CD14-positive monocyte (primary cell): ENCODE results near the gene AP4E1. TPM values are rescaled to one million over a fixed set of nuclear protein-coding genes. Genes with fewer than 3 reads are reported as not detected.

Source experiments
- DNase-seq, 3 donors: peaks; one replicate each; pipeline ENCODE4 v3.0.0-alpha.2; 2011 to 2022
- H2AFZ ChIP-seq: 2 replicates; pipeline ENCODE4 v1.6.0; 2012; ENCODE audit warnings: mild to moderate bottlenecking, low read depth, low read length, inconsistent platforms; ENCODE audit not compliant: insufficient read depth, poor library complexity, severe bottlenecking
- H3K27ac ChIP-seq, 2 donors: 1 replicate in 1 of 2; 2 replicates in 1 of 2; pipeline ENCODE4 v1.5.1; 2012 to 2013; ENCODE audit warnings: low read length in 2 of 2, control low read depth in 1 of 2, inconsistent platforms in 1 of 2, low read depth in 1 of 2, mild to moderate bottlenecking in 1 of 2
- H3K27me3 ChIP-seq, 2 donors: one replicate each; pipeline versions ENCODE4 v1.6.0 to v1.6.1; 2011 to 2013; ENCODE audit warnings: low read length in 2 of 2; ENCODE audit not compliant: control insufficient read depth in 2 of 2, insufficient read depth in 2 of 2
- H3K36me3 ChIP-seq, 2 donors: replicated peaks in 1 of 2; 1 replicate in 1 of 2; 2 replicates in 1 of 2; pipeline versions ENCODE4 v1.5.1 to v1.6.1; 2012 to 2013; ENCODE audit warnings: low read length in 2 of 2, control low read depth in 1 of 2, inconsistent platforms in 1 of 2, mild to moderate bottlenecking in 1 of 2; ENCODE audit not compliant: insufficient read depth in 2 of 2, control insufficient read depth in 1 of 2
- H3K4me1 ChIP-seq, 2 donors: 1 replicate in 1 of 2; 2 replicates in 1 of 2; pipeline versions ENCODE4 v1.5.1 to v1.6.1; 2012 to 2013; ENCODE audit warnings: low read length in 2 of 2, control low read depth in 1 of 2, inconsistent platforms in 1 of 2, mild to moderate bottlenecking in 1 of 2, moderate library complexity in 1 of 2; ENCODE audit not compliant: insufficient read depth in 2 of 2, control insufficient read depth in 1 of 2
- H3K4me2 ChIP-seq: replicated peaks from 2 replicates; pipeline ENCODE3; 2012; ENCODE audit warnings: low read length, moderate library complexity, mild to moderate bottlenecking; ENCODE audit not compliant: poor library complexity, severe bottlenecking; ENCODE audit errors: extremely low read depth
- H3K4me3 ChIP-seq, 3 experiments: fragments of 200-600 bp in 1 of 3; sonication (generic) in 1 of 3; replicated peaks in 1 of 3; 1 replicate in 2 of 3; 2 replicates in 1 of 3; pipeline ENCODE4 v1.5.1; 2011 to 2013; ENCODE audit warnings: low read length in 3 of 3, mild to moderate bottlenecking in 3 of 3, control low read depth in 2 of 3, low read depth in 2 of 3, inconsistent platforms in 1 of 3, moderate library complexity in 1 of 3
- H3K79me2 ChIP-seq: 2 replicates; pipeline ENCODE4 v1.6.0; 2012; ENCODE audit warnings: mild to moderate bottlenecking, control low read depth, inconsistent platforms, low read length, moderate library complexity; ENCODE audit not compliant: insufficient read depth
- H3K9ac ChIP-seq: 2 replicates; pipeline ENCODE4 v1.6.0; 2017; ENCODE audit warnings: low read length, mild to moderate bottlenecking; ENCODE audit not compliant: insufficient read depth, poor library complexity, severe bottlenecking
- H3K9me3 ChIP-seq, 2 donors: replicated peaks in 1 of 2; 1 replicate in 1 of 2; 2 replicates in 1 of 2; pipeline versions ENCODE4 v1.5.1 to v1.6.1; 2012 to 2013; ENCODE audit warnings: low read length in 2 of 2, control low read depth in 1 of 2; ENCODE audit not compliant: control insufficient read depth in 1 of 2, insufficient read depth in 1 of 2
- H4K20me1 ChIP-seq: 2 replicates; pipeline ENCODE4 v1.6.0; 2012; ENCODE audit warnings: mild to moderate bottlenecking, low read length, control low read depth, moderate library complexity; ENCODE audit not compliant: insufficient read depth
- H3K27ac Mint-ChIP-seq, 7 donors: one replicate each; pipeline ENCODE4 v1.8.0; 2020; ENCODE audit warnings: mild to moderate bottlenecking in 7 of 7, mixed read lengths in 7 of 7, moderate library complexity in 6 of 7, inconsistent platforms in 2 of 7
- H3K27me3 Mint-ChIP-seq, 3 donors: one replicate each; pipeline ENCODE4 v1.8.0; 2021 to 2022; ENCODE audit warnings: low read depth in 3 of 3, mild to moderate bottlenecking in 3 of 3, mixed read lengths in 3 of 3, moderate library complexity in 3 of 3, inconsistent platforms in 1 of 3
- H3K36me3 Mint-ChIP-seq, 2 donors: one replicate each; pipeline ENCODE4 v1.8.0; 2020; ENCODE audit warnings: mixed read lengths in 2 of 2, inconsistent platforms in 1 of 2, mild to moderate bottlenecking in 1 of 2
- H3K4me1 Mint-ChIP-seq: one replicate; pipeline ENCODE4 v1.8.0; 2020; ENCODE audit warnings: mild to moderate bottlenecking, mixed read lengths
- H3K4me3 Mint-ChIP-seq, 2 donors: one replicate each; pipeline ENCODE4 v1.8.0; 2020; ENCODE audit warnings: mild to moderate bottlenecking in 2 of 2, mixed read lengths in 2 of 2, moderate library complexity in 1 of 2
- H3K9me3 Mint-ChIP-seq, 7 donors: one replicate each; pipeline ENCODE4 v1.8.0; 2020 to 2022; ENCODE audit warnings: mixed read lengths in 7 of 7, mild to moderate bottlenecking in 6 of 7, moderate library complexity in 6 of 7, inconsistent platforms in 2 of 7
- CTCF ChIP-seq: fragments of 200-600 bp; IDR thresholded peaks from one replicate; pipeline ENCODE4 v1.8.0; 2022; ENCODE audit warnings: antibody characterized with exemption, mild to moderate bottlenecking
- WGBS: methylation state at CpG from one replicate; pipeline ENCODE4 v1.1.5; 2013; ENCODE audit warnings: missing lambda C conversion rate; ENCODE audit not compliant: insufficient coverage; 5-methylcytosine and 5-hydroxymethylcytosine counted together
- intact Hi-C, 2 donors: fragments of 100-400 bp; cut with micrococcal nuclease; formaldehyde crosslinking; loops; one replicate each; pipeline versions ENCODE4 v1.15.0 to v1.15.1; 2023
- polyA plus RNA-seq, 3 donors: library from polyadenylated mRNA; depleted of rRNA in 1 of 3; unstranded in 2 of 3; stranded (reverse) in 1 of 3; fragments of 300-500 nt in 2 of 3; fragments of >200 nt in 1 of 3; fragmentation: Illumina TruSeq in 2 of 3; gene quantifications; 1 replicate in 2 of 3; 2 replicates in 1 of 3; pipeline ENCODE4 v1.2.3, GENCODE V29; 2012 to 2021

Gene AP4E1
- polyA plus RNA-seq, 3 donors, result 4.1 to 7.7 (median 5.3) TPM

- H3K27ac ChIP-seq, result no peak overlapping the region
- H3K36me3 ChIP-seq, result no peaks in the 10 kb centered on the region
- peaks cover 17 to 21% of the 10 kb centered on the region in 2 donors for H3K4me1 ChIP-seq
- H3K27ac Mint-ChIP-seq, result no peak overlapping the region
- no peaks in the 10 kb centered on the region for H3K9me3 ChIP-seq
- H3K79me2 ChIP-seq, result no peaks in the 10 kb centered on the region
- H3K9ac ChIP-seq, result no peak overlapping the region
- H3K27me3 Mint-ChIP-seq, result peaks cover 0 to 5% (median 2%) of the 10 kb centered on the region in 3 donors
- intact Hi-C loops, result no loop called here
- no peaks in the 10 kb centered on the region for H3K27me3 ChIP-seq
- H3K4me3 ChIP-seq, result no peak overlapping the region
- H3K36me3 Mint-ChIP-seq, result no peaks in the 10 kb centered on the region
- DNase-seq, result no peak
- H3K4me1 Mint-ChIP-seq, result peaks cover 17% of the 10 kb centered on the region
- H3K9me3 Mint-ChIP-seq, result peaks cover 0 to 1% (median 0%) of the 10 kb centered on the region in 7 donors
- WGBS, result no CpG with 5 or more reads among the region's 3 CpGs
- no peak overlapping the region for H2AFZ ChIP-seq
- H4K20me1 ChIP-seq, result no peaks in the 10 kb centered on the region
- H3K4me2 ChIP-seq, result no peak overlapping the region
- no peak overlapping the region for H3K4me3 Mint-ChIP-seq
- TF ChIP-seq CTCF, result no peak
Observed at GRCh38 chr15:51046799-51047449, 138.4 kb downstream of the AP4E1 start.

GRCh38 chr15:51048308-51048707, 139.8 kb downstream of the AP4E1 start:
- Histone ChIP-seq H3K9me3 (no peaks in the 10 kb centered on the region), H3K36me3 (no peaks in the 10 kb centered on the region), H3K27ac (no peak overlapping the region), H2AFZ (peak overlapping the region; percentile 2), H3K4me3 (no peak overlapping the region), H3K9ac (no peak overlapping the region), H3K79me2 (no peaks in the 10 kb centered on the region), H3K4me2 (no peak overlapping the region), H3K27me3 (no peaks in the 10 kb centered on the region), H4K20me1 (no peaks in the 10 kb centered on the region), H3K4me1 (peaks cover 17 to 21% of the 10 kb centered on the region in 2 donors)
- intact Hi-C loops, result no loop called here
- Mint-ChIP-seq H3K27me3 (peaks cover 0 to 11% (median 0%) of the 10 kb centered on the region in 3 donors), H3K4me1 (peaks cover 17% of the 10 kb centered on the region), H3K9me3 (peaks cover 0 to 1% (median 0%) of the 10 kb centered on the region in 7 donors), H3K27ac (peak overlapping the region in 2 of 7 donors; percentile 27 to 64), H3K4me3 (peak overlapping the region in 1 of 2 donors; percentile 9), H3K36me3 (no peaks in the 10 kb centered on the region)
- TF ChIP-seq CTCF, result no peak
- DNase-seq, result peak; percentile 14 to 19 (median 18)
